Measurements from ENCODE around the gene NMD3. TPM values are rescaled to one million over a fixed set of nuclear protein-coding genes. Genes with fewer than 3 reads are reported as not detected.

Gene NMD3
- polyA plus RNA-seq, 1 of the 3 experiments (the other 2 are of a cell fraction): 15.1 TPM

DNA sequence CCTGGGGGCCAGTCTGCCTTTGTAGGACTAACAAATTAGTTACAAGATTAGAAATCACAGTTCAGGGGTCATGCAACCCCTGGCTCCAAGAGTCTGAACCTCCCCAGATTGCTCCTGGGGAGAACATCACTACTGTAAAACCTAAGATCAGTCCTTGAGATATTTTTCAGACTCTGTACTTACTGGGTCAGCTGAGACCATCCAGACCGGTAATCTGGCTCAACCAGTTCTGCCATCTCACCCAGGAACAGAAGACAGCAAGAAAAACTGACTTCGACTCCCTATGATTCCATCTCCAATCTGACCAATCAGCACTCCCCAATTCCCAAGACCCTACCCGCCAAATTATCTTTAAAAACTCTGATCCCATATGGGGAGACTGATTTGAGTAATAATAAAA, 47.5 kb downstream of the NMD3 start:
- Histone ChIP-seq H3K9ac (no peak overlapping the region), H3K4me1 (ENCODE audit: control insufficient read depth in 1 of 2, insufficient read depth in 2 of 2, low read depth in 1 of 2, low read length in 1 of 2) (peaks cover 0 to 4% of the 10 kb centered on the region in 2 experiments; a peak in 2 of 4 replicates), H3K27ac (ENCODE audit: low read depth in 2 of 2, low read length in 1 of 2) (no peak overlapping the region), H3K36me3 (replicated peaks in 1 of 2; ENCODE audit: control insufficient read depth in 1 of 2, insufficient read depth in 2 of 2, low read length in 1 of 2) (peaks cover 0 to 6% of the 10 kb centered on the region in 2 experiments), H2AFZ (ENCODE audit: low read depth) (no peak overlapping the region), H3K4me3 (ENCODE audit: low read depth in 2 of 2, low read length in 1 of 2) (no peak overlapping the region), H3K79me2 (ENCODE audit: insufficient read depth) (no peaks in the 10 kb centered on the region), H3K9me3 (no peaks in the 10 kb centered on the region), H3K4me2 (no peak overlapping the region), H3K9me2 (no peaks in the 10 kb centered on the region), H4K20me1 (ENCODE audit: insufficient read depth) (no peaks in the 10 kb centered on the region), H3F3A (replicated peaks; ENCODE audit: insufficient read depth) (peaks cover 24% of the 10 kb centered on the region), H3K27me3 (ENCODE audit: insufficient read depth) (no peaks in the 10 kb centered on the region)
- TF ChIP-seq RFX5 (IDR thresholded peaks at IDR 0.05; ENCODE audit: low read length) (no peak), FOSL2 (IDR thresholded peaks at IDR 0.05; ENCODE audit: borderline replicate concordance, low read depth) (no peak), GABPA (IDR thresholded peaks at IDR 0.05; ENCODE audit: low read depth) (no peak), TAF1 (IDR thresholded peaks at IDR 0.05; ENCODE audit: borderline replicate concordance, low read depth, low read length) (no peak), IRF3 (IDR thresholded peaks at IDR 0.05; ENCODE audit: low read depth, low read length) (no peak), RXRA (IDR thresholded peaks at IDR 0.05; ENCODE audit: borderline replicate concordance, low read depth) (no peak), RAD21 (IDR thresholded peaks at IDR 0.05; ENCODE audit: low read length) (no peak), FOXM1 (IDR thresholded peaks at IDR 0.05; ENCODE audit: low read depth) (no peak), EP300 (IDR thresholded peaks at IDR 0.05; ENCODE audit: borderline replicate concordance in 1 of 2, low read depth in 1 of 2, low read length in 1 of 2) (no peak)
- TF ChIP-seq, protein P1, sequence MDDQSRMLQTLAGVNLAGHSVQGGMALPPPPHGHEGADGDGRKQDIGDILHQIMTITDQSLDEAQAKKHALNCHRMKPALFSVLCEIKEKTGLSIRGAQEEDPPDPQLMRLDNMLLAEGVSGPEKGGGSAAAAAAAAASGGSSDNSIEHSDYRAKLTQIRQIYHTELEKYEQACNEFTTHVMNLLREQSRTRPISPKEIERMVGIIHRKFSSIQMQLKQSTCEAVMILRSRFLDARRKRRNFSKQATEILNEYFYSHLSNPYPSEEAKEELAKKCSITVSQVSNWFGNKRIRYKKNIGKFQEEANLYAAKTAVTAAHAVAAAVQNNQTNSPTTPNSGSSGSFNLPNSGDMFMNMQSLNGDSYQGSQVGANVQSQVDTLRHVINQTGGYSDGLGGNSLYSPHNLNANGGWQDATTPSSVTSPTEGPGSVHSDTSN (IDR thresholded peaks at IDR 0.05): no peak
- ChIA-PET POLR2A (no interaction called here), CTCF (interaction anchor here (1.0 to 3.7 kb wide), 2 partner anchors 141 to 155 kb away, joined by 3 to 16 read pairs; no protein-coding TSS in a partner anchor)
- WGBS (ENCODE audit: low lambda C conversion rate): 94% methylated on average over 3 of the region's 3 CpGs
- no peak for DNase-seq

DNA sequence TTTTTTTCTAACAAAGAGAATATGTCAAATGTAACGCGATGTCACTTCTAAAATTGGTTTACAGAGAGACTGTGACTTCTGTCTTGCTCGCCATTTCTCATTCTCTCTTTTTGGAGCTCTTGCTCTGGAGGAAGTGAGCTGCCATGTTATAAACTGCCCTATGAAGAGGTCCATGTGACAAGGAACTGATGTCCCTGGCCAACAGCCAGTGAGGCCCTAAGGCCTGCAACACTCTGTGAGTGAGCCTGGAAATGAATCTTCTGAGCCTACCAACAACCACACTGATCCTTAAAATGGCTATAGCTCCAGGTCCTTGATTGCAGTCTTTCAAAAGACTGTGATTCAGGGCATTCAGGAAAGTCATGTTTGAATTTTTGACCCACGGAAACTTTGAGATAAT, 49.9 kb downstream of the NMD3 start:
- Histone ChIP-seq H2AFZ (ENCODE audit: low read depth) (no peak overlapping the region), H3K4me3 (ENCODE audit: low read depth in 2 of 2, low read length in 1 of 2) (no peak overlapping the region), H3K9me3 (no peaks in the 10 kb centered on the region), H3K4me1 (ENCODE audit: control insufficient read depth in 1 of 2, insufficient read depth in 2 of 2, low read depth in 1 of 2, low read length in 1 of 2) (peaks cover 0 to 4% of the 10 kb centered on the region in 2 experiments; a peak in 2 of 4 replicates), H3K9me2 (no peaks in the 10 kb centered on the region), H4K20me1 (ENCODE audit: insufficient read depth) (no peaks in the 10 kb centered on the region), H3K36me3 (replicated peaks in 1 of 2; ENCODE audit: control insufficient read depth in 1 of 2, insufficient read depth in 2 of 2, low read length in 1 of 2) (no peaks in the 10 kb centered on the region), H3K9ac (no peak overlapping the region), H3K79me2 (ENCODE audit: insufficient read depth) (no peaks in the 10 kb centered on the region), H3F3A (replicated peaks; ENCODE audit: insufficient read depth) (peaks cover 9% of the 10 kb centered on the region), H3K27me3 (ENCODE audit: insufficient read depth) (no peaks in the 10 kb centered on the region), H3K4me2 (no peak overlapping the region), H3K27ac (ENCODE audit: low read depth in 2 of 2, low read length in 1 of 2) (no peak overlapping the region)
- CTCF ChIA-PET: interaction anchor here (0.7 to 3.7 kb wide), 7 partner anchors 14 to 350 kb away, joined by 3 to 16 read pairs (median 3); partner anchors contain the start of gene SPTSSB
- 96% methylated on average over 4 of the region's 4 CpGs for WGBS (ENCODE audit: low lambda C conversion rate)
- POLR2A ChIA-PET: no interaction called here
- TF ChIP-seq NRF1 (IDR thresholded peaks at IDR 0.05; ENCODE audit: low read depth, low read length) (no peak), ELF1 (IDR thresholded peaks at IDR 0.05) (no peak), RCOR1 (IDR thresholded peaks at IDR 0.05; ENCODE audit: low read length) (no peak), EP300 (IDR thresholded peaks at IDR 0.05; ENCODE audit: borderline replicate concordance in 1 of 2, low read depth in 1 of 2, low read length in 1 of 2) (no peak), YY1 (IDR thresholded peaks at IDR 0.05; ENCODE audit: low read depth) (no peak), IRF3 (IDR thresholded peaks at IDR 0.05; ENCODE audit: low read depth, low read length) (no peak), JUND (IDR thresholded peaks at IDR 0.05) (no peak)
- TF ChIP-seq, protein P2, sequence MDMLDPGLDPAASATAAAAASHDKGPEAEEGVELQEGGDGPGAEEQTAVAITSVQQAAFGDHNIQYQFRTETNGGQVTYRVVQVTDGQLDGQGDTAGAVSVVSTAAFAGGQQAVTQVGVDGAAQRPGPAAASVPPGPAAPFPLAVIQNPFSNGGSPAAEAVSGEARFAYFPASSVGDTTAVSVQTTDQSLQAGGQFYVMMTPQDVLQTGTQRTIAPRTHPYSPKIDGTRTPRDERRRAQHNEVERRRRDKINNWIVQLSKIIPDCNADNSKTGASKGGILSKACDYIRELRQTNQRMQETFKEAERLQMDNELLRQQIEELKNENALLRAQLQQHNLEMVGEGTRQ (IDR thresholded peaks at IDR 0.05; ENCODE audit: borderline replicate concordance, low read depth, low read length): no peak
- TF ChIP-seq, protein P3, sequence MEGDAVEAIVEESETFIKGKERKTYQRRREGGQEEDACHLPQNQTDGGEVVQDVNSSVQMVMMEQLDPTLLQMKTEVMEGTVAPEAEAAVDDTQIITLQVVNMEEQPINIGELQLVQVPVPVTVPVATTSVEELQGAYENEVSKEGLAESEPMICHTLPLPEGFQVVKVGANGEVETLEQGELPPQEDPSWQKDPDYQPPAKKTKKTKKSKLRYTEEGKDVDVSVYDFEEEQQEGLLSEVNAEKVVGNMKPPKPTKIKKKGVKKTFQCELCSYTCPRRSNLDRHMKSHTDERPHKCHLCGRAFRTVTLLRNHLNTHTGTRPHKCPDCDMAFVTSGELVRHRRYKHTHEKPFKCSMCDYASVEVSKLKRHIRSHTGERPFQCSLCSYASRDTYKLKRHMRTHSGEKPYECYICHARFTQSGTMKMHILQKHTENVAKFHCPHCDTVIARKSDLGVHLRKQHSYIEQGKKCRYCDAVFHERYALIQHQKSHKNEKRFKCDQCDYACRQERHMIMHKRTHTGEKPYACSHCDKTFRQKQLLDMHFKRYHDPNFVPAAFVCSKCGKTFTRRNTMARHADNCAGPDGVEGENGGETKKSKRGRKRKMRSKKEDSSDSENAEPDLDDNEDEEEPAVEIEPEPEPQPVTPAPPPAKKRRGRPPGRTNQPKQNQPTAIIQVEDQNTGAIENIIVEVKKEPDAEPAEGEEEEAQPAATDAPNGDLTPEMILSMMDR (IDR thresholded peaks at IDR 0.05): no peak
- DNase-seq: no peak

Data from SK-N-SH (cell line).